H1 (cell line): ENCODE measurements around the gene CPSF2. TPM values are rescaled to one million over a fixed set of nuclear protein-coding genes. Genes with fewer than 3 reads are reported as not detected.

Experiments
- BACH1 ChIP-seq: IDR thresholded peaks from 2 replicates; pipeline ENCODE4 v1.6.1; 2012; ENCODE audit warnings: low read length, improper control_type of control experiment
- CEBPB ChIP-seq: IDR thresholded peaks from 2 replicates; pipeline ENCODE4 v1.6.1; 2012; ENCODE audit warnings: low read depth, low read length
- CREB1 ChIP-seq: IDR thresholded peaks from 2 replicates; pipeline ENCODE4 v1.6.1; 2012; ENCODE audit warnings: inconsistent platforms
- CTBP2 ChIP-seq: IDR thresholded peaks from 2 replicates; pipeline ENCODE4 v1.7.0; 2011; ENCODE audit warnings: borderline replicate concordance, mild to moderate bottlenecking, moderate library complexity, mixed read lengths, low read length; ENCODE audit not compliant: insufficient read depth, insufficient read length
- HDAC2 ChIP-seq, 2 experiments: fragments of 300-600 bp in 1 of 2; sonication (generic) in 1 of 2; IDR thresholded peaks; 2 replicates each; pipeline ENCODE4 v1.6.1; 2011 to 2012; ENCODE audit warnings: low read depth in 2 of 2, low read length in 2 of 2, mild to moderate bottlenecking in 2 of 2, moderate library complexity in 2 of 2, borderline replicate concordance in 1 of 2, inconsistent platforms in 1 of 2
- HDAC6 ChIP-seq: IDR thresholded peaks from one replicate; pipeline ENCODE4 v1.7.1; 2012; ENCODE audit warnings: low read depth, mild to moderate bottlenecking, inconsistent platforms, low read length, moderate library complexity
- RBBP5 ChIP-seq: IDR thresholded peaks from 2 replicates; pipeline ENCODE4 v1.7.1; 2012; ENCODE audit warnings: low read depth, mild to moderate bottlenecking, inconsistent platforms, low read length, moderate library complexity, borderline replicate concordance
- YY1 ChIP-seq: IDR thresholded peaks from 2 replicates; pipeline ENCODE4 v1.6.1; 2011; ENCODE audit warnings: low read depth, mild to moderate bottlenecking, low read length
- polyA plus RNA-seq, 7 experiments: library from polyadenylated mRNA; depleted of rRNA in 3 of 7; stranded (reverse) in 5 of 7; unstranded in 2 of 7; fragments of >200 nt in 5 of 7; fragments of 200-250 nt in 2 of 7; gene quantifications; 1 replicate in 5 of 7; 2 replicates in 1 of 7; 4 replicates in 1 of 7; pipeline versions ENCODE4 v1.2.1 to v1.2.3, GENCODE V29; 2011 to 2013; ENCODE audit warnings: missing spikeins in 2 of 7, mixed read lengths in 2 of 7
- total RNA-seq: library from RNA; stranded (reverse); fragmentation: NEBNext Ultra II Directional; extraction: Animal tissue kit (Norgen Biotek cat#: 25700); gene quantifications from 2 replicates; pipeline ENCODE4 v1.2.1, GENCODE V29; 2021
- TF ChIP-seq, protein P1 (sequence below): IDR thresholded peaks from 2 replicates; pipeline ENCODE4 v1.6.1; 2011; ENCODE audit warnings: low read depth, mild to moderate bottlenecking, low read length; ENCODE audit not compliant: insufficient read depth
- TF ChIP-seq, protein P2 (sequence below): fragments of 300-600 bp; sonication (generic); IDR thresholded peaks from 2 replicates; pipeline ENCODE4 v1.7.1; 2012; ENCODE audit warnings: low read length, moderate library complexity, mild to moderate bottlenecking, inconsistent platforms; ENCODE audit not compliant: insufficient replicate concordance

The CPSF2 gene
- total and polyA plus RNA-seq, 2 of the 8 experiments (the other 6 are each of a cell fraction or from before 2014, with no cell fraction given): 11.3 to 130 TPM

DNA sequence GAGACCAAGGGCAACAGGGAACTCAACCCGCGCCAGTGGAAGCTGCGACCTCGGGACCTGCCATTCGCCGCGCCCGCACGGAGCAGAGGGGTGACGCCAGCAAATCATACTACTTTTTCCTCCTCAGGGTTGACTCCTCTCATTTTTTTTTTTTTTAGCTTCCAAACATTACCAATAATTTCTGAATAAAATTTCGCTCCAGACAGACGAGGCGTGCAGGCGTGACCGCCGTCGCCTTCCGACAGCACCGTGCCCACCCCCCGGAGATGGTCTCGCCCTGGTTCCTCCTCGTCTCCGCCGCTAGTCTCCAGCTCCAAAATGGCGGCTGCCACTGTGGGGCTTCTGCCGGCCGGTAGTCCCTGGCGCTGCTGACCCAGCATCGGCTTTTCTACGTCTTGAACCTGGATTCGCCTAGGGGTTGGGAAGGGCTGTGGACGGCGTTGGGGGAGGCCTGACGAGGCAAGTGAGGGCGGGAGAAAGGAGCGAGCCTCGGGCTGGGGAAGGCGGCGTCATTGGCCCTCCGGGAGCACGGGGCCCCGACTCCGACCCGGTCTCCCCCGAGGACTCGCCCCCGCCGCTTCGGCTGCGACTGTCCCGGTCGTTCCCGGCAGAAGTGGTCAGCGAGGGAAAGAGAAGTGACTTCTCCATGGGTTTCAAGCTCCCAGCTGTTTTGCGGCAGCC is at the start of gene CPSF2, which contains the start of gene NDUFB1 (continued):
- TF ChIP-seq, protein P1, sequence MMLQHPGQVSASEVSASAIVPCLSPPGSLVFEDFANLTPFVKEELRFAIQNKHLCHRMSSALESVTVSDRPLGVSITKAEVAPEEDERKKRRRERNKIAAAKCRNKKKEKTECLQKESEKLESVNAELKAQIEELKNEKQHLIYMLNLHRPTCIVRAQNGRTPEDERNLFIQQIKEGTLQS: no peak
- TF ChIP-seq BACH1: no peak
- no peak for TF ChIP-seq HDAC6
- TF ChIP-seq RBBP5: peak; percentile 95
- TF ChIP-seq CREB1: peak; percentile 54; the same call in 1 of the 2 replicates
- no peak for TF ChIP-seq CEBPB
- TF ChIP-seq YY1: peak; percentile 98
- TF ChIP-seq, protein P2, sequence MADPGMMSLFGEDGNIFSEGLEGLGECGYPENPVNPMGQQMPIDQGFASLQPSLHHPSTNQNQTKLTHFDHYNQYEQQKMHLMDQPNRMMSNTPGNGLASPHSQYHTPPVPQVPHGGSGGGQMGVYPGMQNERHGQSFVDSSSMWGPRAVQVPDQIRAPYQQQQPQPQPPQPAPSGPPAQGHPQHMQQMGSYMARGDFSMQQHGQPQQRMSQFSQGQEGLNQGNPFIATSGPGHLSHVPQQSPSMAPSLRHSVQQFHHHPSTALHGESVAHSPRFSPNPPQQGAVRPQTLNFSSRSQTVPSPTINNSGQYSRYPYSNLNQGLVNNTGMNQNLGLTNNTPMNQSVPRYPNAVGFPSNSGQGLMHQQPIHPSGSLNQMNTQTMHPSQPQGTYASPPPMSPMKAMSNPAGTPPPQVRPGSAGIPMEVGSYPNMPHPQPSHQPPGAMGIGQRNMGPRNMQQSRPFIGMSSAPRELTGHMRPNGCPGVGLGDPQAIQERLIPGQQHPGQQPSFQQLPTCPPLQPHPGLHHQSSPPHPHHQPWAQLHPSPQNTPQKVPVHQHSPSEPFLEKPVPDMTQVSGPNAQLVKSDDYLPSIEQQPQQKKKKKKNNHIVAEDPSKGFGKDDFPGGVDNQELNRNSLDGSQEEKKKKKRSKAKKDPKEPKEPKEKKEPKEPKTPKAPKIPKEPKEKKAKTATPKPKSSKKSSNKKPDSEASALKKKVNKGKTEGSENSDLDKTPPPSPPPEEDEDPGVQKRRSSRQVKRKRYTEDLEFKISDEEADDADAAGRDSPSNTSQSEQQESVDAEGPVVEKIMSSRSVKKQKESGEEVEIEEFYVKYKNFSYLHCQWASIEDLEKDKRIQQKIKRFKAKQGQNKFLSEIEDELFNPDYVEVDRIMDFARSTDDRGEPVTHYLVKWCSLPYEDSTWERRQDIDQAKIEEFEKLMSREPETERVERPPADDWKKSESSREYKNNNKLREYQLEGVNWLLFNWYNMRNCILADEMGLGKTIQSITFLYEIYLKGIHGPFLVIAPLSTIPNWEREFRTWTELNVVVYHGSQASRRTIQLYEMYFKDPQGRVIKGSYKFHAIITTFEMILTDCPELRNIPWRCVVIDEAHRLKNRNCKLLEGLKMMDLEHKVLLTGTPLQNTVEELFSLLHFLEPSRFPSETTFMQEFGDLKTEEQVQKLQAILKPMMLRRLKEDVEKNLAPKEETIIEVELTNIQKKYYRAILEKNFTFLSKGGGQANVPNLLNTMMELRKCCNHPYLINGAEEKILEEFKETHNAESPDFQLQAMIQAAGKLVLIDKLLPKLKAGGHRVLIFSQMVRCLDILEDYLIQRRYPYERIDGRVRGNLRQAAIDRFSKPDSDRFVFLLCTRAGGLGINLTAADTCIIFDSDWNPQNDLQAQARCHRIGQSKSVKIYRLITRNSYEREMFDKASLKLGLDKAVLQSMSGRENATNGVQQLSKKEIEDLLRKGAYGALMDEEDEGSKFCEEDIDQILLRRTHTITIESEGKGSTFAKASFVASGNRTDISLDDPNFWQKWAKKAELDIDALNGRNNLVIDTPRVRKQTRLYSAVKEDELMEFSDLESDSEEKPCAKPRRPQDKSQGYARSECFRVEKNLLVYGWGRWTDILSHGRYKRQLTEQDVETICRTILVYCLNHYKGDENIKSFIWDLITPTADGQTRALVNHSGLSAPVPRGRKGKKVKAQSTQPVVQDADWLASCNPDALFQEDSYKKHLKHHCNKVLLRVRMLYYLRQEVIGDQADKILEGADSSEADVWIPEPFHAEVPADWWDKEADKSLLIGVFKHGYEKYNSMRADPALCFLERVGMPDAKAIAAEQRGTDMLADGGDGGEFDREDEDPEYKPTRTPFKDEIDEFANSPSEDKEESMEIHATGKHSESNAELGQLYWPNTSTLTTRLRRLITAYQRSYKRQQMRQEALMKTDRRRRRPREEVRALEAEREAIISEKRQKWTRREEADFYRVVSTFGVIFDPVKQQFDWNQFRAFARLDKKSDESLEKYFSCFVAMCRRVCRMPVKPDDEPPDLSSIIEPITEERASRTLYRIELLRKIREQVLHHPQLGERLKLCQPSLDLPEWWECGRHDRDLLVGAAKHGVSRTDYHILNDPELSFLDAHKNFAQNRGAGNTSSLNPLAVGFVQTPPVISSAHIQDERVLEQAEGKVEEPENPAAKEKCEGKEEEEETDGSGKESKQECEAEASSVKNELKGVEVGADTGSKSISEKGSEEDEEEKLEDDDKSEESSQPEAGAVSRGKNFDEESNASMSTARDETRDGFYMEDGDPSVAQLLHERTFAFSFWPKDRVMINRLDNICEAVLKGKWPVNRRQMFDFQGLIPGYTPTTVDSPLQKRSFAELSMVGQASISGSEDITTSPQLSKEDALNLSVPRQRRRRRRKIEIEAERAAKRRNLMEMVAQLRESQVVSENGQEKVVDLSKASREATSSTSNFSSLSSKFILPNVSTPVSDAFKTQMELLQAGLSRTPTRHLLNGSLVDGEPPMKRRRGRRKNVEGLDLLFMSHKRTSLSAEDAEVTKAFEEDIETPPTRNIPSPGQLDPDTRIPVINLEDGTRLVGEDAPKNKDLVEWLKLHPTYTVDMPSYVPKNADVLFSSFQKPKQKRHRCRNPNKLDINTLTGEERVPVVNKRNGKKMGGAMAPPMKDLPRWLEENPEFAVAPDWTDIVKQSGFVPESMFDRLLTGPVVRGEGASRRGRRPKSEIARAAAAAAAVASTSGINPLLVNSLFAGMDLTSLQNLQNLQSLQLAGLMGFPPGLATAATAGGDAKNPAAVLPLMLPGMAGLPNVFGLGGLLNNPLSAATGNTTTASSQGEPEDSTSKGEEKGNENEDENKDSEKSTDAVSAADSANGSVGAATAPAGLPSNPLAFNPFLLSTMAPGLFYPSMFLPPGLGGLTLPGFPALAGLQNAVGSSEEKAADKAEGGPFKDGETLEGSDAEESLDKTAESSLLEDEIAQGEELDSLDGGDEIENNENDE: no peak
- TF ChIP-seq HDAC2 (IDR thresholded peaks at IDR 0.05; ENCODE audit: borderline replicate concordance in 1 of 2, low read depth in 2 of 2, low read length in 2 of 2): no peak
- no peak for TF ChIP-seq CTBP2
